ENCODE results near the gene IRF2BP2. TPM values are rescaled to one million over a fixed set of nuclear protein-coding genes. Genes with fewer than 3 reads are reported as not detected.

Gene IRF2BP2
- total and polyA plus RNA-seq, 2 of the 13 experiments (the other 11 are each of a cell fraction or from before 2014, with no cell fraction given): 140 to 147 TPM

GRCh38 chr1:234605983-234606783 lies 3.8 kb downstream of the IRF2BP2 start (continued):
- TF ChIP-seq ZNF281 (CRISPR knock-in tag; IDR thresholded peaks at IDR 0.05; ENCODE audit: borderline replicate concordance): peak; percentile 7; the same call in 1 of the 2 replicates
- no peak for TF ChIP-seq FOXA1 (IDR thresholded peaks at IDR 0.05)
- peak; percentile 16; the same call in 1 of the 2 replicates for TF ChIP-seq FOXA1 (CRISPR knock-in tag; IDR thresholded peaks at IDR 0.05)
- TF ChIP-seq ASH2L (IDR thresholded peaks at IDR 0.05; ENCODE audit: insufficient read length, low read depth, low read length): peak; percentile 33
- TF ChIP-seq CBX1 (IDR thresholded peaks at IDR 0.05; ENCODE audit: low read depth): no peak
- peak; percentile 42; the same call in 1 of the 2 replicates for TF ChIP-seq ZNF605 (CRISPR knock-in tag; IDR thresholded peaks at IDR 0.05)
- TF ChIP-seq HNF4G (IDR thresholded peaks at IDR 0.05; ENCODE audit: borderline replicate concordance, low read depth, low read length): no peak
- TF ChIP-seq HNF4G (CRISPR knock-in tag; IDR thresholded peaks at IDR 0.05; ENCODE audit: borderline replicate concordance, low read depth): 0 out of 2 replicates have a peak, but pooled peaks have one; percentile 19
- TF ChIP-seq ZNF350 (CRISPR knock-in tag; IDR thresholded peaks at IDR 0.05; ENCODE audit: borderline replicate concordance, low read depth): no peak
- TF ChIP-seq ZNF644 (CRISPR knock-in tag; IDR thresholded peaks at IDR 0.05; ENCODE audit: low read depth): 0 out of 2 replicates have a peak, but pooled peaks have one; percentile 56
- no peak for TF ChIP-seq HNF1B (CRISPR knock-in tag; IDR thresholded peaks at IDR 0.05)
- peak; percentile 41 for TF ChIP-seq RBFOX2 (IDR thresholded peaks at IDR 0.05; ENCODE audit: low read depth, low read length)
- 0 out of 2 replicates have a peak, but pooled peaks have one; percentile 42 for TF ChIP-seq ZNF430 (CRISPR knock-in tag; IDR thresholded peaks at IDR 0.05)
- no peak for TF ChIP-seq BCLAF1 (IDR thresholded peaks at IDR 0.05)
- TF ChIP-seq KDM5A (IDR thresholded peaks at IDR 0.05; ENCODE audit: borderline replicate concordance, low read length): peak; percentile 54
- TF ChIP-seq MAZ (IDR thresholded peaks at IDR 0.05; ENCODE audit: borderline replicate concordance, low read depth, low read length): no peak
- peak; percentile 45; the same call in 1 of the 2 replicates for TF ChIP-seq MAZ (CRISPR knock-in tag; IDR thresholded peaks at IDR 0.05; ENCODE audit: low read depth)
- 0 out of 2 replicates have a peak, but pooled peaks have one; percentile 41 for TF ChIP-seq ZNF280D (CRISPR knock-in tag; IDR thresholded peaks at IDR 0.05)

All from HepG2 (cell line).